BJ (cell line): ENCODE results near the gene NR1H2. TPM values are rescaled to one million over a fixed set of nuclear protein-coding genes. Genes with fewer than 3 reads are reported as not detected.
"Not testable (repeated sequence)": the region's sequence is repeated elsewhere in the genome, so short reads cannot be mapped to it uniquely, and the experiment has no call there.

Experiments
- CTCF ChIA-PET: fragments of 350-600 bp; formaldehyde crosslinking; extraction: SDS; loops from one replicate; lab custom pipeline; 2021; ENCODE audit warnings: antibody characterized with exemption, inconsistent platforms; lab: Yijun Ruan, JAX
- POLR2A ChIA-PET: fragments of 300-600 bp; sonication (Branson Sonifier 250); formaldehyde crosslinking; extraction: SDS; loops from one replicate; lab custom pipeline; 2021; ENCODE audit warnings: antibody characterized with exemption; lab: Charles Lee
- DNase-seq: peaks from one replicate; pipeline ENCODE4 v3.0.0-alpha.2; 2011; ENCODE audit warnings: low read depth
- H3K27me3 ChIP-seq: 2 replicates; pipeline ENCODE4 v1.6.0; 2011; ENCODE audit warnings: low read length; ENCODE audit not compliant: control insufficient read depth, insufficient read depth
- H3K36me3 ChIP-seq: 2 replicates; pipeline ENCODE4 v1.5.1; 2011; ENCODE audit warnings: low read length; ENCODE audit not compliant: control insufficient read depth, insufficient read depth
- H3K4me3 ChIP-seq: 2 replicates; pipeline ENCODE4 v1.5.1; 2011; ENCODE audit warnings: low read depth, mild to moderate bottlenecking, control low read depth, low read length
- CTCF ChIP-seq: IDR thresholded peaks from 2 replicates; pipeline ENCODE4 v1.5.1; 2011; ENCODE audit warnings: low read depth, mild to moderate bottlenecking, control low read depth, inconsistent platforms, low read length, moderate library complexity; ENCODE audit not compliant: insufficient read depth
- polyA plus RNA-seq: library from polyadenylated mRNA; depleted of rRNA; stranded (reverse); fragments of >200 nt; gene quantifications from 2 replicates; pipeline ENCODE4 v1.2.3, GENCODE V29; 2011

NR1H2 gene
- polyA plus RNA-seq, 1 experiment, result 78.4 TPM

GRCh38 chr19:50328873-50329145 lies 47.4 kb upstream of the NR1H2 start:
- DNase-seq, result no peak
- POLR2A ChIA-PET, result interaction anchor here (0.5 to 0.6 kb wide), 2 partner anchors 15 to 654 kb away, joined by 3 to 4 read pairs; no protein-coding TSS in a partner anchor
- no peak for TF ChIP-seq CTCF
- Histone ChIP-seq H3K36me3 (no peaks in the 10 kb centered on the region), H3K4me3 (peak overlapping the region; percentile 18), H3K27me3 (peaks cover 28% of the 10 kb centered on the region)
- CTCF ChIA-PET, result no interaction called here

GRCh38 chr19:50329146-50329925 lies 46.9 kb upstream of the NR1H2 start, which contains the start of gene KCNC3:
TSS of gene KCNC3 (minus strand) at chr19:50329377. CDS start at chr19:50329082, 295 bp downstream.
- H3K27me3 ChIP-seq, result peaks cover 28% of the 10 kb centered on the region
- POLR2A ChIA-PET, result interaction anchor here (0.5 to 0.6 kb wide), 2 partner anchors 15 to 654 kb away, joined by 3 to 4 read pairs; no protein-coding TSS in a partner anchor
- no peak for TF ChIP-seq CTCF
- peak; percentile 44 for DNase-seq
- H3K36me3 ChIP-seq, result no peaks in the 10 kb centered on the region
- H3K4me3 ChIP-seq, result peak within 1 kb of the TSS; percentile 29
- CTCF ChIA-PET, result no interaction called here

GRCh38 chr19:50329926-50330294 lies 46.3 kb upstream of the NR1H2 start:
- H3K27me3 ChIP-seq, result peaks cover 28% of the 10 kb centered on the region
- POLR2A ChIA-PET, H3K36me3 ChIP-seq, DNase-seq, CTCF ChIA-PET, H3K4me3 ChIP-seq: not testable (repeated sequence)

GRCh38 chr19:50330365-50331078 lies 45.7 kb upstream of the NR1H2 start:
- CTCF ChIA-PET, result no interaction called here
- Histone ChIP-seq H3K4me3 (peak overlapping the region; percentile 13; the same call in 1 of the 2 replicates), H3K36me3 (no peaks in the 10 kb centered on the region), H3K27me3 (peaks cover 28% of the 10 kb centered on the region)
- POLR2A ChIA-PET, result no interaction called here
- TF ChIP-seq CTCF, result no peak
- DNase-seq, result no peak

- peaks cover 28% of the 10 kb centered on the region for H3K27me3 ChIP-seq
- H3K36me3 ChIP-seq, result no peaks in the 10 kb centered on the region
- no peak for TF ChIP-seq CTCF
- no peak for DNase-seq
- POLR2A ChIA-PET, result no interaction called here
- H3K4me3 ChIP-seq, result no peak overlapping the region
- CTCF ChIA-PET, result no interaction called here
Measured at GRCh38 chr19:50331221-50331993, 44.9 kb upstream of the NR1H2 start.
